GM12873 (cell line): ENCODE results near the gene DNAH3.

Experiments used
- CTCF ChIP-seq: IDR thresholded peaks from 2 replicates; pipeline ENCODE4 v1.5.1; 2012; ENCODE audit warnings: low read depth, mild to moderate bottlenecking, moderate library complexity, low read length, control low read depth; ENCODE audit not compliant: insufficient read depth; ENCODE audit errors: missing control alignments

The DNAH3 gene

GRCh38 chr16:21021316-21021715 is 129.3 kb downstream of the DNAH3 start:
- TF ChIP-seq CTCF, result no peak

GRCh38 chr16:21009815-21010214 is 140.8 kb downstream of the DNAH3 start:
- TF ChIP-seq CTCF, result no peak

- no peak for TF ChIP-seq CTCF
Measured at GRCh38 chr16:21005008-21005407, 145.6 kb downstream of the DNAH3 start.

GRCh38 chr16:21001262-21001661 is 149.4 kb downstream of the DNAH3 start:
- TF ChIP-seq CTCF, result peak; percentile 60

GRCh38 chr16:20997147-20997546 is 153.5 kb downstream of the DNAH3 start:
- no peak for TF ChIP-seq CTCF

GRCh38 chr16:20995711-20996110 is 154.9 kb downstream of the DNAH3 start:
- no peak for TF ChIP-seq CTCF

GRCh38 chr16:20987049-20987448 is 163.6 kb downstream of the DNAH3 start:
- no peak for TF ChIP-seq CTCF
